ENCODE measurements around the gene LDLRAD2.
"Not testable (repeated sequence)": the region's sequence is repeated elsewhere in the genome, so short reads cannot be mapped to it uniquely, and the experiment has no call there.

The LDLRAD2 gene

DNA sequence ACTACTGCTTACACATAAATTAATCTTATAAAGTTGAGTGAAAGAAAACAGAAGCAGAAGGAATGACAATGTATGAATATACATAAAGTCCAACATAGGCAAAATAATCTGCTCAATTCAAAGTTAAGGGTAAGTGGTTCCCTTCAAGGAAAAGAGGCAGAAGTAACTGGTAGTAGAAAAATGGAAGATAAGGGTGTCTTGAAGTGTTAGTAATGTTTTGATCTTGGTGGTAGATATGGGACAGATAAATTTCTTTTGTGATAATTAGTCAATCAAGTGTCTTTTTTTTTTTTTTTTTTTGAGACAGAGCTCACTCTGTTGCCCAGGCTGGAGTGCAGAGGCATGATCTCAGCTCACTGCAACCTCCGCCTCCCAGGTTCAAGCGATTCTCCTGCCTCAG lies 41.9 kb upstream of the LDLRAD2 start:
- Histone ChIP-seq H3K9me3 (ENCODE audit: control extremely low read depth in 1 of 5, control insufficient read depth in 4 of 5, insufficient read depth in 2 of 5, low read depth in 1 of 5, low read length in 4 of 5) (no peaks in the 10 kb centered on the region), H3K4me1 (ENCODE audit: control extremely low read depth in 1 of 4, control insufficient read depth in 4 of 4, insufficient read depth in 4 of 4, low read length in 3 of 4) (peaks cover 11 to 80% (median 45%) of the 10 kb centered on the region in 4 experiments), H3K27me3 (replicated peaks in 2 of 5; ENCODE audit: control insufficient read depth in 4 of 5, insufficient read depth in 5 of 5, low read length in 4 of 5) (no peaks in the 10 kb centered on the region), H3K4me3 (ENCODE audit: control insufficient read depth in 1 of 7, extremely low read depth in 1 of 7, insufficient read depth in 4 of 7, low read depth in 2 of 7, low read length in 6 of 7) (no peak overlapping the region), H3K36me3 (ENCODE audit: control insufficient read depth in 4 of 4, insufficient read depth in 4 of 4, low read length in 3 of 4) (peaks cover 0 to 3% (median 0%) of the 10 kb centered on the region in 4 experiments), H3K27ac (ENCODE audit: insufficient read depth in 1 of 2, low read depth in 1 of 2, low read length in 2 of 2, poor library complexity in 1 of 2, severe bottlenecking in 2 of 2) (no peak overlapping the region)
- CTCF ChIA-PET = interaction anchor here (1.0 to 1.4 kb wide), 3 partner anchors 10 to 15 kb away, joined by 3 to 4 read pairs (median 3); no protein-coding TSS in a partner anchor
- POLR2A ChIA-PET = interaction anchor here (0.7 kb wide), 1 partner anchor 8 kb away, joined by 3 read pairs; no protein-coding TSS in a partner anchor
- 90% methylated on average over 2 of the region's 2 CpGs for WGBS (ENCODE audit: insufficient coverage)
- no peak for DNase-seq

DNA sequence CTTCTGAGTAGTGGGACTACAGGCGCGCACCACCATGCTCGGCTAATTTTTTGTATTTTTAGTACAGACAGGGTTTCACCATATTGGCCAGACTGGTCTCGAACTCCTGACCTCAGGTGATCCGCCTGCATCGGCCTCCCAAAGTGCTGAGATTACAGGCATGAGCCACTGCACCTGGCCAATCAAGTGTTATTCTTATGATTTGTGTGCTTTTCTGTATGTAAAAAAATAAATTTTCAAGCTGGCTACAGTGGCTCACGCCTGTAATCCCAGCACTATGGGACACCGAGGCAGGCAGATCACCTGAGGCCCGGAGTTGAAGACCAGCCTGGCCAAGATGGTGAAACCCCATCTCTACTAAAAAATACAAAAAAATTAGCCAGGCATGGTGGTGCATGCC lies 41.5 kb upstream of the LDLRAD2 start:
- not testable (repeated sequence) for H3K36me3 ChIP-seq (ENCODE audit: control insufficient read depth in 4 of 4, insufficient read depth in 4 of 4, low read length in 3 of 4); H3K9me3 ChIP-seq (ENCODE audit: control extremely low read depth in 1 of 5, control insufficient read depth in 4 of 5, insufficient read depth in 2 of 5, low read depth in 1 of 5, low read length in 4 of 5); DNase-seq; H3K4me3 ChIP-seq (ENCODE audit: control insufficient read depth in 1 of 7, extremely low read depth in 1 of 7, insufficient read depth in 4 of 7, low read depth in 2 of 7, low read length in 6 of 7); H3K27ac ChIP-seq (ENCODE audit: insufficient read depth in 1 of 2, low read depth in 1 of 2, low read length in 2 of 2, poor library complexity in 1 of 2, severe bottlenecking in 2 of 2); H3K27me3 ChIP-seq (replicated peaks in 2 of 5; ENCODE audit: control insufficient read depth in 4 of 5, insufficient read depth in 5 of 5, low read length in 4 of 5)
- H3K4me1 ChIP-seq (ENCODE audit: control extremely low read depth in 1 of 4, control insufficient read depth in 4 of 4, insufficient read depth in 4 of 4, low read length in 3 of 4) = peaks cover 11 to 81% (median 48%) of the 10 kb centered on the region in 4 experiments
- 92% methylated on average over 9 of the region's 9 CpGs for WGBS (ENCODE audit: insufficient coverage)
- CTCF ChIA-PET = interaction anchor here (1.1 to 1.4 kb wide), 2 partner anchors 11 kb away, joined by 3 to 4 read pairs; no protein-coding TSS in a partner anchor
- POLR2A ChIA-PET = interaction anchor here (0.7 kb wide), 1 partner anchor 8 kb away, joined by 3 read pairs; no protein-coding TSS in a partner anchor

DNA sequence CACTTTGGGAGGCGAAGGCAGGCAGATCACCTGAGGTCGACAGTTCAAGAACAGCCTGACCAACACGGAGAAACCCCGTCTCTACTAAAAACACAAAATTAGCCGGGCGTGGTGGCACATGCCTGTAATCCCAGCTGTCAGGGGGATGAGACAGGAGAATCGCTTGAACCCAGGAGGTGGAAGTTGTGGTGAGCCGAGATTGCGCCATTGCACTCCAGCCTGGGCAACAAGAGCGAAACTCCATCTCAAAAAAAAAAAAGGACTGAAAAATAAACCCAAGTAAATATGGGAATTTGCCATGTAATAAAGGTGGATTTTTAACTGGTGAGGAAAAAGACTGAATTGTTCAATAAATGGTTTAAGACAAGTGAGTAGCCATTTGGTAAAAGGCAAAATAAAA lies 40.4 kb upstream of the LDLRAD2 start:
- CTCF ChIA-PET; H3K36me3 ChIP-seq (ENCODE audit: control insufficient read depth in 4 of 4, insufficient read depth in 4 of 4, low read length in 3 of 4); H3K4me3 ChIP-seq (ENCODE audit: control insufficient read depth in 1 of 7, extremely low read depth in 1 of 7, insufficient read depth in 4 of 7, low read depth in 2 of 7, low read length in 6 of 7); DNase-seq; H3K9me3 ChIP-seq (ENCODE audit: control extremely low read depth in 1 of 5, control insufficient read depth in 4 of 5, insufficient read depth in 2 of 5, low read depth in 1 of 5, low read length in 4 of 5); H3K27ac ChIP-seq (ENCODE audit: insufficient read depth in 1 of 2, low read depth in 1 of 2, low read length in 2 of 2, poor library complexity in 1 of 2, severe bottlenecking in 2 of 2); POLR2A ChIA-PET; H3K27me3 ChIP-seq (replicated peaks in 2 of 5; ENCODE audit: control insufficient read depth in 4 of 5, insufficient read depth in 5 of 5, low read length in 4 of 5): not testable (repeated sequence)
- peaks cover 15 to 80% (median 51%) of the 10 kb centered on the region in 4 experiments for H3K4me1 ChIP-seq (ENCODE audit: control extremely low read depth in 1 of 4, control insufficient read depth in 4 of 4, insufficient read depth in 4 of 4, low read length in 3 of 4)
- WGBS (ENCODE audit: insufficient coverage) = 79% methylated on average over 7 of the region's 10 CpGs

DNA sequence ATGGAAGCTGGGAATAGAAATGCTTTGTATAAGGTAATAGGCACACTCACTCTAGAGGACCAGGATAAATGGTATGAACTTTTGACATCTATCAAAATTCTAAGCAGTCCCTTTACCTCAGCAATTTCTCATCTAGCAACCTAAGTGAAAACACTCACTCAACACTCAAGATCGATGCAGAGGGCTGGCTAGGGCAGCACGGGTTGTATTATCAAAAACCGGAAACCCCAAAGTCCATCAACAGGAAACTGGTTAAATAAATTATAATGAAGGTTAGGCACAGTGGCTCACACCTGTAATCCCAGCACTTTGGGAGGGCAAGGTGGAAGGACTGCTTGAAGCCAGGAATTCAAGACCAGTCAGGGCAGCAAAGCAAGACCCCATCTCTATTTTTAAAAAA lies 38.5 kb upstream of the LDLRAD2 start:
- ChIA-PET CTCF (interaction anchor here (1.1 kb wide), 1 partner anchor 8 kb away, joined by 4 read pairs; no protein-coding TSS in a partner anchor), POLR2A (no interaction called here)
- Histone ChIP-seq H3K4me1 (ENCODE audit: control extremely low read depth in 1 of 4, control insufficient read depth in 4 of 4, insufficient read depth in 4 of 4, low read length in 3 of 4) (peaks cover 15 to 61% (median 38%) of the 10 kb centered on the region in 4 experiments), H3K36me3 (ENCODE audit: control insufficient read depth in 4 of 4, insufficient read depth in 4 of 4, low read length in 3 of 4) (peaks cover 0 to 5% (median 0%) of the 10 kb centered on the region in 4 experiments), H3K4me3 (ENCODE audit: control insufficient read depth in 1 of 7, extremely low read depth in 1 of 7, insufficient read depth in 4 of 7, low read depth in 2 of 7, low read length in 6 of 7) (peak overlapping the region in 3 of 7 experiments; percentile 19 to 45 (median 38)), H3K9me3 (ENCODE audit: control extremely low read depth in 1 of 5, control insufficient read depth in 4 of 5, insufficient read depth in 2 of 5, low read depth in 1 of 5, low read length in 4 of 5) (no peaks in the 10 kb centered on the region), H3K27ac (ENCODE audit: insufficient read depth in 1 of 2, low read depth in 1 of 2, low read length in 2 of 2, poor library complexity in 1 of 2, severe bottlenecking in 2 of 2) (peak overlapping the region in 1 of 2 experiments; percentile 14), H3K27me3 (replicated peaks in 2 of 5; ENCODE audit: control insufficient read depth in 4 of 5, insufficient read depth in 5 of 5, low read length in 4 of 5) (no peaks in the 10 kb centered on the region)
- 0% methylated on average over 1 of the region's 3 CpGs for WGBS (ENCODE audit: insufficient coverage)
- peak in 2 of 3 donors; percentile 52 to 59 for DNase-seq

DNA sequence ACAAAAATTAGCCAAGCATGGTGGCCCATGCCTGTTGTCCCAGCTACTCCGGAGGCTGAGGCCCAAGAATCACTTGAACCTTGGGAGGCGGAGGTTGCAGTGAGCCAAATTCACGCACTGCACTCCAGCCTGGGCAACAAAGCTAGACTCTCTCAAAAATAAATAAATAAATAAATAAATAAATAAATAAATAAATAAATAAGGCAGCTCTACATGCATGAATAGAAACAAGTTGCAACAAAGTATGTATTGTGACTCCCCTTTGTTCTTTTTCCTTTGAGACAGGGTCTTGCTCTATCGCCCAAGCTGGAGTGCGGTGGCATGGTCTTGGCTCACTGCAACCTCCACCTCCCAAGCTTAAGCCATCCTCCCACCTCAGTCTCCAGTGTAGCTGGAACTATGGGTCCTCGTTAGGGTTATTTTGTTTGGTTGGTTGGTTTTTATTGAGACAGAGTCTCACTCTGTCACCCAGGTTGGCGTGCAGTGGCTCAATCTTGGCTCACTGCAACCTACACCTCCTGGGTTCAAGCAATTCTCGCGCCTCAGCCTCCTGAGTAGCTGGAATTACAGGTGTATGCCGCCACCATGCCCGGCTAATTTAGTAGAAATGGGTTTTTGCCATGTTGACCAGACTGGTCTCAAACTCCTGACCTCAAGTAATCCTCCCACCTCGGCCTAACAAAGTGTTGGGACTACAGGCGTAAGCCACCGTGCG lies 37.1 kb upstream of the LDLRAD2 start:
- peaks cover 10 to 48% (median 28%) of the 10 kb centered on the region in 4 experiments for H3K4me1 ChIP-seq (ENCODE audit: control extremely low read depth in 1 of 4, control insufficient read depth in 4 of 4, insufficient read depth in 4 of 4, low read length in 3 of 4)
- no peak overlapping the region for H3K27ac ChIP-seq (ENCODE audit: insufficient read depth in 1 of 2, low read depth in 1 of 2, low read length in 2 of 2, poor library complexity in 1 of 2, severe bottlenecking in 2 of 2)
- H3K9me3 ChIP-seq (ENCODE audit: control extremely low read depth in 1 of 5, control insufficient read depth in 4 of 5, insufficient read depth in 2 of 5, low read depth in 1 of 5, low read length in 4 of 5) = no peaks in the 10 kb centered on the region
- ChIA-PET POLR2A (interaction anchor here (0.6 kb wide), 1 partner anchor 105 kb away, joined by 3 read pairs; no protein-coding TSS in a partner anchor), CTCF (interaction anchor here (0.8 kb wide), 1 partner anchor 48 kb away, joined by 3 read pairs; no protein-coding TSS in a partner anchor)
- H3K27me3 ChIP-seq (replicated peaks in 2 of 5; ENCODE audit: control insufficient read depth in 4 of 5, insufficient read depth in 5 of 5, low read length in 4 of 5) = no peaks in the 10 kb centered on the region
- no peak overlapping the region for H3K4me3 ChIP-seq (ENCODE audit: control insufficient read depth in 1 of 7, extremely low read depth in 1 of 7, insufficient read depth in 4 of 7, low read depth in 2 of 7, low read length in 6 of 7)
- peaks cover 0 to 2% (median 0%) of the 10 kb centered on the region in 4 experiments for H3K36me3 ChIP-seq (ENCODE audit: control insufficient read depth in 4 of 4, insufficient read depth in 4 of 4, low read length in 3 of 4)
- 95% methylated on average over 11 of the region's 15 CpGs for WGBS (ENCODE audit: insufficient coverage)
- no peak for DNase-seq

DNA sequence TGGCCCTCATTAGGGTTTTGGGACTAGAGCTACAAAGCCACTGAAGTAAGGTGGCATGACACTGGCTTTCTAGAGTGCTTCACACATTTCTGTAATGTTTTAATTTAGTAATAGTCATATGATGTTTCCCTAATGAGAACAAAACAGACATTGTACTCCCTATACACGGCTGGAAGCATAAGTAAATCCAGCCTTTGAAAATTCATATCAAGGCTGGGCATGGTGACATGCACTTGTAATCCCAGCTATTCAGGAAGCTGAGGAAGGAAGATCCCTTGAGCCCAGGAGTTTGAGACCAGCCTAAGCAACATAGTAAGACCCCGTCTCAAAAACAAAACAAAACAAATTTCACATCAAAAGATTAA lies 36.5 kb upstream of the LDLRAD2 start:
- Histone ChIP-seq H3K27me3 (replicated peaks in 2 of 5; ENCODE audit: control insufficient read depth in 4 of 5, insufficient read depth in 5 of 5, low read length in 4 of 5) (no peaks in the 10 kb centered on the region), H3K9me3 (ENCODE audit: control extremely low read depth in 1 of 5, control insufficient read depth in 4 of 5, insufficient read depth in 2 of 5, low read depth in 1 of 5, low read length in 4 of 5) (no peaks in the 10 kb centered on the region), H3K27ac (ENCODE audit: insufficient read depth in 1 of 2, low read depth in 1 of 2, low read length in 2 of 2, poor library complexity in 1 of 2, severe bottlenecking in 2 of 2) (no peak overlapping the region), H3K4me1 (ENCODE audit: control extremely low read depth in 1 of 4, control insufficient read depth in 4 of 4, insufficient read depth in 4 of 4, low read length in 3 of 4) (peaks cover 14 to 48% (median 31%) of the 10 kb centered on the region in 4 experiments), H3K4me3 (ENCODE audit: control insufficient read depth in 1 of 7, extremely low read depth in 1 of 7, insufficient read depth in 4 of 7, low read depth in 2 of 7, low read length in 6 of 7) (no peak overlapping the region), H3K36me3 (ENCODE audit: control insufficient read depth in 4 of 4, insufficient read depth in 4 of 4, low read length in 3 of 4) (peaks cover 0 to 2% (median 0%) of the 10 kb centered on the region in 4 experiments)
- CTCF ChIA-PET = interaction anchor here (0.8 kb wide), 1 partner anchor 48 kb away, joined by 3 read pairs; no protein-coding TSS in a partner anchor
- no peak for DNase-seq
- POLR2A ChIA-PET = no interaction called here
- no CpG with 5 or more reads among the region's 2 CpGs for WGBS (ENCODE audit: insufficient coverage)

DNA sequence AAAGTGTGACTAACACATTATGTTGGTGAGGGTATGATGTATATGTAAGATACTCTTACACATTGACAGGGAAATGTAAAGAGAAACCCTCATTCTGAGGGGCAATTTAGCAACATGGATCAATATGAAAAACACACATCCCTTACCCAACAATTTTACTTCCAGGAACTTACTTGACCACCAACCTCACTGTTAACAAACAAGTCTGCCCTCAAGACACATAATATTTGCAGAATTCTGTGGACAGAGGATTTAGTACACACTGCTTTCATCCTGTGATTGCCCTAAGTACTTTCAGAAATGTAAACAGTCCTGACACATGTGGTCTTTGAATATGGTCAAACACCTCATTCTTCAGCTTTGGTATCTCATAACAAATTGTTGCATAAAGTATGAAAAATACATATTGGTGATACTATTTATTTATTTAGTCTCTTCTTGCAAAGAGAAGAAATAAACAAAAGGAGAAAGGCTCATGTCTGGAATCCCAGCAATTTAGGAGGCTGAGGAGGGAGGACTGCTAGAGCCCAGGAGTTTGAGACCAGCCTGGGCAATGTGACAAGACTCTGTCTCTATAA lies 36.0 kb upstream of the LDLRAD2 start:
- ChIA-PET CTCF (interaction anchor here (0.7 to 1.8 kb wide), 2 partner anchors 37 to 43 kb away, joined by 3 read pairs; no protein-coding TSS in a partner anchor), POLR2A (no interaction called here)
- no peak for DNase-seq
- Histone ChIP-seq H3K9me3 (ENCODE audit: control extremely low read depth in 1 of 5, control insufficient read depth in 4 of 5, insufficient read depth in 2 of 5, low read depth in 1 of 5, low read length in 4 of 5) (no peaks in the 10 kb centered on the region), H3K4me1 (ENCODE audit: control extremely low read depth in 1 of 4, control insufficient read depth in 4 of 4, insufficient read depth in 4 of 4, low read length in 3 of 4) (peaks cover 14 to 44% (median 30%) of the 10 kb centered on the region in 4 experiments), H3K36me3 (ENCODE audit: control insufficient read depth in 4 of 4, insufficient read depth in 4 of 4, low read length in 3 of 4) (peaks cover 0 to 2% (median 0%) of the 10 kb centered on the region in 4 experiments), H3K27me3 (replicated peaks in 2 of 5; ENCODE audit: control insufficient read depth in 4 of 5, insufficient read depth in 5 of 5, low read length in 4 of 5) (no peaks in the 10 kb centered on the region), H3K4me3 (ENCODE audit: control insufficient read depth in 1 of 7, extremely low read depth in 1 of 7, insufficient read depth in 4 of 7, low read depth in 2 of 7, low read length in 6 of 7) (no peak overlapping the region), H3K27ac (ENCODE audit: insufficient read depth in 1 of 2, low read depth in 1 of 2, low read length in 2 of 2, poor library complexity in 1 of 2, severe bottlenecking in 2 of 2) (no peak overlapping the region)
